GM18868 (cell line): ENCODE measurements around the gene GBE1.
A peak's percentile ranks its signal among the peaks of the same experiment; 100 is the strongest.

Experiments
- ATAC-seq: cut with Tn5 transposase; IDR thresholded peaks from one replicate; pipeline ENCODE4 v1.9.1; 2021; ENCODE audit warnings: mild to moderate bottlenecking, moderate library complexity; ENCODE audit not compliant: unreplicated experiment

Gene GBE1

GRCh38 chr3:81624756-81625155 lies 136.7 kb downstream of the GBE1 start:
- ATAC-seq: no peak

- no peak for ATAC-seq
Observed at GRCh38 chr3:81622395-81622794, 139.1 kb downstream of the GBE1 start.

GRCh38 chr3:81621277-81621676 lies 140.2 kb downstream of the GBE1 start:
- ATAC-seq: no peak

GRCh38 chr3:81620849-81621248 lies 140.6 kb downstream of the GBE1 start:
- no peak for ATAC-seq

GRCh38 chr3:81612768-81613167 lies 148.7 kb downstream of the GBE1 start:
- no peak for ATAC-seq

- ATAC-seq: no peak
Observed at GRCh38 chr3:81602781-81603180, 158.7 kb downstream of the GBE1 start.

- peak; percentile 77 for ATAC-seq
Observed at GRCh38 chr3:81601707-81602305, 159.6 kb downstream of the GBE1 start.

- no peak for ATAC-seq
Observed at GRCh38 chr3:81592101-81592500, 169.3 kb downstream of the GBE1 start.

GRCh38 chr3:81585937-81586336 lies 175.5 kb downstream of the GBE1 start:
- ATAC-seq: no peak

GRCh38 chr3:81585056-81585455 lies 176.4 kb downstream of the GBE1 start:
- no peak for ATAC-seq

- ATAC-seq: peak; percentile 84
Observed at GRCh38 chr3:81581966-81582599, 179.4 kb downstream of the GBE1 start.

- ATAC-seq: no peak
Observed at GRCh38 chr3:81580355-81580754, 181.1 kb downstream of the GBE1 start.

- ATAC-seq: no peak
Observed at GRCh38 chr3:81579744-81580143, 181.7 kb downstream of the GBE1 start.

GRCh38 chr3:81572201-81572756 lies 189.2 kb downstream of the GBE1 start:
- ATAC-seq: no peak

GRCh38 chr3:81568378-81568777 lies 193.1 kb downstream of the GBE1 start:
- ATAC-seq: no peak

- no peak for ATAC-seq
Observed at GRCh38 chr3:81565041-81565440, 196.4 kb downstream of the GBE1 start.

- ATAC-seq: no peak
Observed at GRCh38 chr3:81558106-81558505, 203.3 kb downstream of the GBE1 start.

GRCh38 chr3:81554801-81555200 lies 206.6 kb downstream of the GBE1 start:
- no peak for ATAC-seq

GRCh38 chr3:81554388-81554787 lies 207.1 kb downstream of the GBE1 start:
- peak; percentile 67 for ATAC-seq

- ATAC-seq: no peak
Observed at GRCh38 chr3:81550415-81550814, 211.0 kb downstream of the GBE1 start.

- no peak for ATAC-seq
Observed at GRCh38 chr3:81549831-81550230, 211.6 kb downstream of the GBE1 start.

GRCh38 chr3:81549388-81549787 lies 212.1 kb downstream of the GBE1 start:
- no peak for ATAC-seq

- ATAC-seq: no peak
Observed at GRCh38 chr3:81545572-81545971, 215.9 kb downstream of the GBE1 start.
